SK-N-MC (cell line): ENCODE measurements around the gene ZNF135.

Experiments used
- EZH2 ChIP-seq: fragments of 200-600 bp; sonication (generic); IDR thresholded peaks from one replicate; pipeline ENCODE4 v1.6.1; 2017; ENCODE audit warnings: antibody characterized with exemption
- FOXP2 ChIP-seq: optimal IDR thresholded peaks from 2 replicates; pipeline ENCODE3; 2011; ENCODE audit warnings: mild to moderate bottlenecking, moderate library complexity; ENCODE audit not compliant: insufficient read depth; ENCODE audit errors: extremely low read length, control extremely low read depth
- POLR2AphosphoS5 ChIP-seq: IDR thresholded peaks from 2 replicates; pipeline ENCODE4 v1.6.1; 2012; ENCODE audit warnings: mild to moderate bottlenecking, low read depth, low read length, borderline replicate concordance

- TF ChIP-seq EZH2 (no peak), POLR2AphosphoS5 (no peak), FOXP2 (no peak)
Measured at GRCh38 chr19:58063712-58064111, 4.6 kb downstream of the ZNF135 start.
